ENCODE data around the gene TBC1D21.
"Not testable (repeated sequence)": the region's sequence is repeated elsewhere in the genome, so short reads cannot be mapped to it uniquely, and the experiment has no call there.

The TBC1D21 gene

GRCh38 chr15:73930790-73931281 lies 57.5 kb downstream of the TBC1D21 start:
- no peak for DNase-seq (ENCODE audit: low spot score)

DNA sequence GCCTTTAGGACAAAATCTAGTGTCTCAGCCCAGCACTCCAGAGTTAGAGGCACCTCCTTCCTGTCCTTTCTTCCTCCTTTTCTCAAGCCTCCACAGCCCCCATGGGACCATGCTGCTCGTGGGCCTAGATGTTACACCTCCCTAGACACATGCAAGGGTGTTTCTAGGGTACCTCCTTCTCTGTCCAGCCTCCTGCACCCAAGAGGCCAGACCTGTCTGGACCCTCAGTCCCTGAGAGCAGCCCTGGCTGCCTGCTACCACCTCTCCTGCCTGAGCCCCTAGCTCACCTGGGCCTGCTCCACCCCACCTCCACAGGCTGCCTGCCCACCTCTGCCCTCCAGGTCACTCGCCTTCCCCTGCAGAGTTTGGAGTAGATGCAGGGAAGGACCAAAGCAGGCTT lies 58.1 kb downstream of the TBC1D21 start:
- no peak for DNase-seq (ENCODE audit: low spot score)

GRCh38 chr15:73932381-73933191 lies 59.2 kb downstream of the TBC1D21 start:
- no peak for DNase-seq (ENCODE audit: low spot score)

GRCh38 chr15:73934281-73934680 lies 60.9 kb downstream of the TBC1D21 start:
- DNase-seq (ENCODE audit: low spot score) = no peak

- DNase-seq (ENCODE audit: low spot score) = no peak
Observed at GRCh38 chr15:73935547-73935946, 62.2 kb downstream of the TBC1D21 start.

DNA sequence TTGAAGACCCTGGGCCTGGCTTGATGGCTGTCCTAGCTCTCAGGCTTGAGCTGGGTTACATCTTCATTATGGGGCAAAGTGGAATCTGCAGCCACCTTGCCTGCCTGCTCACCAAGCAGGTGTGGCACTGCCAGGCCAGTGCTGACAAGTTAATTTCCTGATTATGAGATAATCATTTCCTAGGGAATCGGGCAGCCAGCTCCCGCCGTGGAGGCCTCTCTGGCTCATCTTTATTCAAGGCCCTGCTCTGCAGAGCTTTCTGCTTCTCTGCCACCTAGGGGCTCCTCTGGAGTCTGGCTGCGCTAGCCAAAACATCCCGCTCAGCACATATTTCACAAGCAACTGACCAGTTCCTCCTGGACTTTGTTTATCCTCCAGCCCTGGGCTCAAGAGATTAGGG lies 62.8 kb downstream of the TBC1D21 start:
- no peak for DNase-seq (ENCODE audit: low spot score)

GRCh38 chr15:73936588-73937290 lies 63.4 kb downstream of the TBC1D21 start:
- no peak for DNase-seq (ENCODE audit: low spot score)

DNA sequence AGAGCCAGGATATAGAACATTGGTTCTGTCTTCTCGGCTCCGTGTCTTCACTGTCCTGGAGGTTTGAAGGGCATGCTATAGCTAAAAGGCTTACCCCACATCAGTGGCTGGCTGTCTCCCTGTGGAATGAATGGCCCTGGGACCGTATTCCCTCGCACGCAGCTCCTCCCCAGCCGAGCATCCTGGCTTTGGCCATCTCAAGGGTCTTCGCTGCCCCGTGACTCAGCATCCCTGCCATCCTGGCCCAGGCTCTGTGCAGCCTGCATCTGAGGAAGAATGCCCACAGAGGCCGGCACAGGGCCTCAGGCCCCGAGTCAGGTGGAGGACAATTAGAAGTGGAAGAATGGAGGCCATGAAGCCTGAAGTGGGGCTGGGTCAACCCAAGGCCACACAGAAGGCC lies 63.9 kb downstream of the TBC1D21 start:
- DNase-seq (ENCODE audit: low spot score) = no peak

- no peak for DNase-seq (ENCODE audit: low spot score)
Observed at GRCh38 chr15:73937726-73938125, 64.4 kb downstream of the TBC1D21 start.

DNA sequence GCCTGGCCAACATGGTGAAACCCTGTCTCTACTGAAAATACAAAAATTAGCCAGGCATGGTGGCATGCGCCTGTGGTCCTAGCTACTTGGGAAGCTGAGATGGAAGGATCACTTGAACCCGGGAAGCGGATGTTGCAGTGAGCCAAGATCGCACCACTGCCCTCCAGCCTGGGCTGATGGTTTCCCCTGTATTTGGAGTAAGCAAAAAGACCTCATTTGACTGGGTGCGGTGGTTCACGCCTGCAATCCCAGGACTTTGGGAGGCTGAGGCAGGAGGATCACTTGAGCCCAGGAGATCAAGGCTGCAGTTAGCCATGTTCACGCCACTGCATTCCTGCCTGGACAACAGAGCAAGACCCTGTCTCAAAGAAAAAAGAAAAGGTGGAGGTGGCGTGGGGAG lies 65.2 kb downstream of the TBC1D21 start:
- DNase-seq (ENCODE audit: low spot score) = not testable (repeated sequence)

All from hematopoietic multipotent progenitor cell treated with erythropoietin and hydrocortisone succinate and interleukin-3 and kit ligand, for 17 days (in vitro differentiated cells).